Stomach smooth muscle (tissue), 2 donors: Measurements from ENCODE around the gene ADAMTS19.
A peak's percentile ranks its signal among the peaks of the same experiment; 100 is the strongest.
"Not testable (repeated sequence)": the region's sequence is repeated elsewhere in the genome, so short reads cannot be mapped to it uniquely, and the experiment has no call there.

Source experiments
- H3K27ac ChIP-seq: one replicate; pipeline ENCODE4 v1.7.0; 2013; ENCODE audit warnings: mild to moderate bottlenecking, low read length, inconsistent platforms
- H3K27me3 ChIP-seq, 2 donors: one replicate each; pipeline ENCODE4 v1.7.0; 2013; ENCODE audit warnings: low read length in 2 of 2; ENCODE audit not compliant: insufficient read depth in 2 of 2, control insufficient read depth in 1 of 2
- H3K36me3 ChIP-seq, 2 donors: one replicate each; pipeline ENCODE4 v1.7.0; 2013; ENCODE audit warnings: low read length in 2 of 2; ENCODE audit not compliant: control insufficient read depth in 2 of 2, insufficient read depth in 2 of 2
- H3K4me1 ChIP-seq: one replicate; pipeline ENCODE4 v1.7.0; 2013; ENCODE audit warnings: low read length; ENCODE audit not compliant: control insufficient read depth, insufficient read depth
- H3K4me3 ChIP-seq, 2 donors: one replicate each; pipeline ENCODE4 v1.7.0; 2013; ENCODE audit warnings: low read length in 2 of 2
- H3K9ac ChIP-seq, 2 donors: one replicate each; pipeline ENCODE4 v1.7.0; 2013; ENCODE audit warnings: low read length in 2 of 2, mild to moderate bottlenecking in 1 of 2
- H3K9me3 ChIP-seq, 2 donors: one replicate each; pipeline ENCODE4 v1.7.0; 2013; ENCODE audit warnings: low read length in 2 of 2; ENCODE audit not compliant: control insufficient read depth in 2 of 2
- donor health status: healthy.
- donor health status: Pancreatic carcinoma.

Gene ADAMTS19

GRCh38 chr5:129459777-129460671 is at the start of gene ADAMTS19:
ADAMTS19 (plus strand) TSS chr5:129460298; CDS start chr5:129460392, 94 bp downstream.
- Histone ChIP-seq H3K9me3 (no peaks in the 10 kb centered on the region), H3K27ac (no peak within 1 kb of the TSS), H3K36me3 (no peaks in the 10 kb centered on the region), H3K27me3 (peaks cover 11 to 35% of the 10 kb centered on the region in 2 donors), H3K4me3 (peak within 1 kb of the TSS; percentile 65 to 71), H3K9ac (no peak within 1 kb of the TSS), H3K4me1 (peaks cover 13% of the 10 kb centered on the region)

- H3K27ac ChIP-seq = no peak overlapping the region
- no peaks in the 10 kb centered on the region for H3K36me3 ChIP-seq
- H3K4me3 ChIP-seq = no peak overlapping the region
- H3K9ac ChIP-seq = no peak overlapping the region
- no peaks in the 10 kb centered on the region for H3K4me1 ChIP-seq
- H3K27me3 ChIP-seq = no peaks in the 10 kb centered on the region
- H3K9me3 ChIP-seq = peaks cover 0 to 4% of the 10 kb centered on the region in 2 donors
These were observed 49.6 kb upstream of the ADAMTS19 start for GRCh38 chr5:129410488-129410887.

GRCh38 chr5:129412721-129413120 is 47.4 kb upstream of the ADAMTS19 start:
- Histone ChIP-seq H3K9ac (no peak overlapping the region), H3K36me3 (no peaks in the 10 kb centered on the region), H3K4me3 (no peak overlapping the region), H3K9me3 (peaks cover 0 to 4% of the 10 kb centered on the region in 2 donors), H3K27ac (no peak overlapping the region), H3K27me3 (no peaks in the 10 kb centered on the region), H3K4me1 (no peaks in the 10 kb centered on the region)

- Histone ChIP-seq H3K27ac (no peak overlapping the region), H3K4me3 (no peak overlapping the region), H3K9me3 (peaks cover 0 to 4% of the 10 kb centered on the region in 2 donors), H3K27me3 (no peaks in the 10 kb centered on the region), H3K9ac (no peak overlapping the region), H3K4me1 (no peaks in the 10 kb centered on the region), H3K36me3 (no peaks in the 10 kb centered on the region)
These were observed 46.5 kb upstream of the ADAMTS19 start for GRCh38 chr5:129413570-129413969.

GRCh38 chr5:129419292-129419691 is 40.8 kb upstream of the ADAMTS19 start:
- Histone ChIP-seq H3K27me3 (no peaks in the 10 kb centered on the region), H3K27ac (no peak overlapping the region), H3K36me3 (no peaks in the 10 kb centered on the region), H3K9me3 (peaks cover 0 to 2% of the 10 kb centered on the region in 2 donors), H3K9ac (no peak overlapping the region), H3K4me1 (no peaks in the 10 kb centered on the region), H3K4me3 (no peak overlapping the region)

GRCh38 chr5:129425031-129425430 is 35.1 kb upstream of the ADAMTS19 start:
- no peaks in the 10 kb centered on the region for H3K27me3 ChIP-seq

GRCh38 chr5:129426071-129426470 is 34.0 kb upstream of the ADAMTS19 start:
- no peak overlapping the region for H3K4me3 ChIP-seq
- no peaks in the 10 kb centered on the region for H3K27me3 ChIP-seq
- H3K9me3 ChIP-seq = no peaks in the 10 kb centered on the region
- H3K9ac ChIP-seq = no peak overlapping the region
- H3K36me3 ChIP-seq = no peaks in the 10 kb centered on the region
- no peaks in the 10 kb centered on the region for H3K4me1 ChIP-seq
- no peak overlapping the region for H3K27ac ChIP-seq

More at GRCh38 chr5:129425031-129425430, 35.1 kb upstream of the ADAMTS19 start:
- H3K9ac ChIP-seq = no peak overlapping the region
- H3K4me3 ChIP-seq = no peak overlapping the region
- H3K4me1 ChIP-seq = no peaks in the 10 kb centered on the region
- no peak overlapping the region for H3K27ac ChIP-seq
- no peaks in the 10 kb centered on the region for H3K9me3 ChIP-seq
- H3K36me3 ChIP-seq = no peaks in the 10 kb centered on the region

GRCh38 chr5:129428636-129429035 is 31.5 kb upstream of the ADAMTS19 start:
- H3K9ac ChIP-seq, H3K4me1 ChIP-seq, H3K9me3 ChIP-seq, H3K4me3 ChIP-seq, H3K27me3 ChIP-seq, H3K27ac ChIP-seq, H3K36me3 ChIP-seq: not testable (repeated sequence)

- Histone ChIP-seq H3K4me3 (no peak overlapping the region), H3K4me1 (no peaks in the 10 kb centered on the region), H3K27ac (no peak overlapping the region), H3K9ac (no peak overlapping the region), H3K36me3 (no peaks in the 10 kb centered on the region), H3K27me3 (no peaks in the 10 kb centered on the region), H3K9me3 (no peaks in the 10 kb centered on the region)
These were observed 28.7 kb upstream of the ADAMTS19 start for GRCh38 chr5:129431406-129431805.

GRCh38 chr5:129438322-129438721 is 21.8 kb upstream of the ADAMTS19 start:
- Histone ChIP-seq H3K4me3 (no peak overlapping the region), H3K9ac (no peak overlapping the region), H3K9me3 (no peaks in the 10 kb centered on the region), H3K4me1 (no peaks in the 10 kb centered on the region), H3K27ac (no peak overlapping the region), H3K36me3 (no peaks in the 10 kb centered on the region), H3K27me3 (no peaks in the 10 kb centered on the region)

- Histone ChIP-seq H3K9ac (no peak overlapping the region), H3K9me3 (no peaks in the 10 kb centered on the region), H3K4me3 (no peak overlapping the region), H3K27me3 (no peaks in the 10 kb centered on the region), H3K27ac (no peak overlapping the region), H3K36me3 (no peaks in the 10 kb centered on the region), H3K4me1 (no peaks in the 10 kb centered on the region)
These were observed 19.7 kb upstream of the ADAMTS19 start for GRCh38 chr5:129440424-129440823.
